GM12872 (cell line): ENCODE measurements around the gene PI4KA.

Experiments used
- CTCF ChIP-seq: IDR thresholded peaks from 3 replicates; pipeline ENCODE4 v1.5.1; 2011; ENCODE audit warnings: low read depth, mild to moderate bottlenecking, low read length, moderate library complexity; ENCODE audit not compliant: insufficient read depth

The PI4KA gene

GRCh38 chr22:20771918-20772625 lies 86.5 kb downstream of the PI4KA start:
- TF ChIP-seq CTCF: 0 out of 3 replicates have a peak, but pooled peaks have one; percentile 10

DNA sequence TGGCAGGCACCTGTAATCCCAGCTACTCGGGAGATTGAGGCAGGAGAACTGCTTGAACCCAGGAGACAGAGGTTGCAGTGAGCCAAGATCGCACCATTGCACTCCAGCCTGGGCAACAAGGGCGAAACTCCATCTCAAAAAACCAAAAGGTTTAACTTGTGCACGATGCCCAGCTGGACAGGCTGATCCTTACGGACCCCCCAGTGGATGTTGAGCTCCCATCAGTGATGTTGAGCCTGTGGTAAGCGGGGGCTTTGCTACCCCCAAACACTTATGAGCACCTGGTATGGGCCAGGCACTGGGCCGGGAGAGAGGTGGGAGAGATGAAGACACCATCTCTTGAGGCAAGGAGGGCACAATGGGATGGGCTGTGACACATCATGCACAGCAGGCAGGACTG lies 92.1 kb downstream of the PI4KA start:
- no peak for TF ChIP-seq CTCF

- no peak for TF ChIP-seq CTCF
Observed at GRCh38 chr22:20765938-20766337, 92.7 kb downstream of the PI4KA start.

DNA sequence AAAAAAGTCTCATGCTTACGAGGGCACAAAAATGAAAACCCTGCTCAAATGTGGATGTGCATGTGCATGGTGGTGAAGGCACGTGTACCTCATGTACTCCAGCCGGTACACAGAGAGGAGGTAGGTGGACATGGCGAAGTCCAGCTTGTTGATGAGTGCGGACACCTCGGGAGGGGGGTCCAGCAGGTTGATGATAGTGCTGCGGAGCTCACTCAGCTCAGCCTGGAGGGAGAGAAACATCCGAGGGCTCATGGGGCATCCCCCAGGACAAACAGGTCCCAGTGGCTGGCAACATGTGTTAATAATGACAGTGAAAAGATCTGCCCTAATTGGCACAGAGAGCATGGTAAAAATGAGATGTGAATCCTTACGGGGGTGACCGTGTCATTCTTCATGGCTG lies 93.9 kb downstream of the PI4KA start:
- no peak for TF ChIP-seq CTCF

- no peak for TF ChIP-seq CTCF
Observed at GRCh38 chr22:20764471-20764720, 94.2 kb downstream of the PI4KA start.

DNA sequence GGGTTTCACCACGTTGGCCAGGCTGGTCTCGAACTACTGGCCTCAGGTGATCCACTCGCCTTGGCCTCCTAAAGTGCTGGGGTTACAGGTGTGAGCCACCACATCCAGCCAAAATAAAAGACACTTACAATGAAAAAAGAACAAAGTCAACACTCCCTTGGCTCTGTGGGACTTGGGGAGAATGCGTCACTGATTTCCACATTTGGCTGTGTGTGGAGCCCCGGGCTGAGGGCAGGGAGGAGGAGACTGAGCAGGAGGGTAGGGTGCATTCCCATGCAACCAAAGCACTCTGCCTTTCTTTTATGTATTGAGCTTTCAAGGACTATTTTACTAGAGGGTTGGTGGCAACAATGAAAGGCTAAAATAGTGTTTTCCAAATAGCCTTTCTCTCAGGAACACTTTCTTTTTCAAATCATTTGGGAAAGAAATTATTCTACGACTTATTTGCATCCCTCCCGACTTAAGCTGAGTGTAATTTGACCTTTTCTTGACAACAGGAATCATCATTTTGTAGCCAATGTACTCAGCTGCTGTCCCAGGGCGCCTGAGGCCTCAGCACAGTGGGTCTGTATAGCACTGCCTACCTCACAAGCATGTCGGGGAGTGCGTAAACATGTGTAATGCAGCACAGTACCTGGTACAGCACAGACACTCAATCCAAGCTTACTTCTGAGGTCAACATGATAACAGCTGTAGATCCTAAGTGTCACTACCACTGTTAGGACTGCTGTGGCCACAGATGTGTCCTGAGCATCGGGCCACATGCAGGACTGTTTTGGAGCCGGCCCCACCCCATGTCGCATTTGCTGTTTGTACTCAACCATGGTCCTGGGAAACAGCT lies 94.8 kb downstream of the PI4KA start:
- TF ChIP-seq CTCF: no peak

DNA sequence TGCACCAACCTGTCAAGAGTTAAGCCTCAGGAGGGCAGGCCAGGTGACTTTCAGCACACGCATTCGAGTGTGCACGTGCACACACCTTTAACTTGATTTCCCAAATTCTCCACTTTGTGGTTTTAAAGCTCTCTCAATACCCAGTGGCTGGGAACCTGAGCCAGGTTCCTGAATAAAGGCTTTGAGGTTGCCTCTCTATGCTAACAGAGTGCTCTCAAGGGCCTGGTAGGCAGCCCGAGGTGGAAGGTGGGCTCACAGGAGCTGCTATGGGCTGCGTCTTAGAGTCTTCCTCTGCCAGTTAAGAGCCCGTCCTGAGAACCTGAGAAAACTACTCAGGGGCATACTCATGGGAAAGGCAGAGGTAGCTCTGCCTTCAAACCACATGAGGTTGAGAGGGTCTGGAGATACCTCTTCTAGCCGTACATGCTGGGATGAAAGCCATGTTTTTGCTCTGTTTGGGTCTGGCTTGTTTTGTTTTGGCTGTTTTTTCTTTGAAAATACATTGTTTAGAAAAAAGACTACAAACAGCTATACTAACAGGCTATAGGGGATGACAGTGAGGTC lies 96.3 kb downstream of the PI4KA start:
- no peak for TF ChIP-seq CTCF
